ENCODE data around the gene GTF2IRD1.

- TF ChIP-seq SMC3 (IDR thresholded peaks at IDR 0.05; ENCODE audit: low read depth, low read length) = no peak
- no peak for TF ChIP-seq POLR2A (IDR thresholded peaks at IDR 0.05; ENCODE audit: low read depth, low read length)
- no peak for TF ChIP-seq CEBPB (IDR thresholded peaks at IDR 0.05; ENCODE audit: low read depth, low read length)
- TF ChIP-seq CTCF (conservative IDR thresholded peaks at IDR 0.05; ENCODE audit: low read depth, low read length) = no peak
- TF ChIP-seq RFX5 (IDR thresholded peaks at IDR 0.05; ENCODE audit: low read depth, low read length) = no peak
- no peak for TF ChIP-seq MAFK (IDR thresholded peaks at IDR 0.05; ENCODE audit: low read depth, low read length)
- TF ChIP-seq MXI1 (IDR thresholded peaks at IDR 0.05; ENCODE audit: borderline replicate concordance, low read depth, low read length) = no peak
Observed at GRCh38 chr7:74457007-74457406, 3.3 kb downstream of the GTF2IRD1 start.

Measured in IMR-90 (cell line).